ENCODE data around the gene CDC123.
A peak's percentile ranks its signal among the peaks of the same experiment; 100 is the strongest.

Gene CDC123

GRCh38 chr10:12150163-12150562 is 45.8 kb upstream of the CDC123 start:
- Histone ChIP-seq H3K36me3 (ENCODE audit: control insufficient read depth in 2 of 2, insufficient read depth in 1 of 2, low read length in 2 of 2) (peaks cover 33 to 49% of the 10 kb centered on the region in 2 experiments), H3K4me3 (ENCODE audit: low read depth, low read length) (no peak overlapping the region), H3K27ac (ENCODE audit: extremely low read depth, low read depth, low read length) (no peak overlapping the region), H3K4me1 (ENCODE audit: control insufficient read depth, insufficient read depth, low read length) (no peaks in the 10 kb centered on the region), H3K9me3 (ENCODE audit: control insufficient read depth, insufficient read depth, low read depth, low read length) (no peaks in the 10 kb centered on the region)
- TF ChIP-seq ZFP41 (tag by site-specific recombination; IDR thresholded peaks at IDR 0.05; ENCODE audit: borderline replicate concordance) (no peak), REST (tag by site-specific recombination; IDR thresholded peaks at IDR 0.05) (no peak), IKZF3 (tag by site-specific recombination; IDR thresholded peaks at IDR 0.05) (no peak), ZNF112 (tag by site-specific recombination; IDR thresholded peaks at IDR 0.05) (no peak), ZIC2 (tag by site-specific recombination; IDR thresholded peaks at IDR 0.05) (no peak), ZNF561 (tag by site-specific recombination; IDR thresholded peaks at IDR 0.05; ENCODE audit: borderline replicate concordance) (no peak), ZNF747 (tag by site-specific recombination; IDR thresholded peaks at IDR 0.05) (no peak), ZNF398 (tag by site-specific recombination; IDR thresholded peaks at IDR 0.05) (no peak), ZEB2 (tag by site-specific recombination; IDR thresholded peaks at IDR 0.05) (no peak), ZNF292 (tag by site-specific recombination; IDR thresholded peaks at IDR 0.05; ENCODE audit: borderline replicate concordance, low read depth) (no peak), ZNF544 (tag by site-specific recombination; IDR thresholded peaks at IDR 0.05) (no peak), ZNF426 (tag by site-specific recombination; IDR thresholded peaks at IDR 0.05) (no peak), ZSCAN18 (tag by site-specific recombination; IDR thresholded peaks at IDR 0.05) (no peak)
- POLR2A ChIA-PET: no interaction called here
- CTCF ChIA-PET: no interaction called here

- TF ChIP-seq ZNF747 (tag by site-specific recombination; IDR thresholded peaks at IDR 0.05): no peak
- peak; percentile 75; the same call in 1 of the 2 replicates for TF ChIP-seq REST (tag by site-specific recombination; IDR thresholded peaks at IDR 0.05)
- H3K27ac ChIP-seq (ENCODE audit: extremely low read depth, low read depth, low read length): no peak overlapping the region
- H3K4me1 ChIP-seq (ENCODE audit: control insufficient read depth, insufficient read depth, low read length): no peaks in the 10 kb centered on the region
- peaks cover 18 to 72% of the 10 kb centered on the region in 2 experiments for H3K36me3 ChIP-seq (ENCODE audit: control insufficient read depth in 2 of 2, insufficient read depth in 1 of 2, low read length in 2 of 2)
- H3K9me3 ChIP-seq (ENCODE audit: control insufficient read depth, insufficient read depth, low read depth, low read length): no peaks in the 10 kb centered on the region
- no peak overlapping the region for H3K4me3 ChIP-seq (ENCODE audit: low read depth, low read length)
- ChIA-PET POLR2A (no interaction called here), CTCF (no interaction called here)
Observed at GRCh38 chr10:12154516-12154915, 41.5 kb upstream of the CDC123 start.

Measured in HEK293 (cell line).